ENCODE measurements around the gene TOM1L2.
A peak's percentile ranks its signal among the peaks of the same experiment; 100 is the strongest.

The TOM1L2 gene

GRCh38 chr17:17827826-17828621 lies 144.2 kb downstream of the TOM1L2 start:
- no peak for DNase-seq

GRCh38 chr17:17826942-17827785 lies 145.0 kb downstream of the TOM1L2 start:
- DNase-seq: no peak

GRCh38 chr17:17826342-17826713 lies 145.9 kb downstream of the TOM1L2 start:
- no peak for DNase-seq

GRCh38 chr17:17824783-17825614 lies 147.2 kb downstream of the TOM1L2 start:
- DNase-seq: no peak

GRCh38 chr17:17824119-17824782 lies 147.9 kb downstream of the TOM1L2 start:
- no peak for DNase-seq

- peak; percentile 85 for DNase-seq
These were observed 148.6 kb downstream of the TOM1L2 start for GRCh38 chr17:17823433-17824118.

GRCh38 chr17:17822616-17823015 lies 149.6 kb downstream of the TOM1L2 start:
- DNase-seq: no peak

- no peak for DNase-seq
These were observed 150.0 kb downstream of the TOM1L2 start for GRCh38 chr17:17822189-17822588.

- DNase-seq: no peak
These were observed 151.6 kb downstream of the TOM1L2 start for GRCh38 chr17:17820463-17821158.

- DNase-seq: no peak
These were observed 152.2 kb downstream of the TOM1L2 start for GRCh38 chr17:17820046-17820445.

GRCh38 chr17:17819561-17819995 lies 152.6 kb downstream of the TOM1L2 start:
- no peak for DNase-seq

GRCh38 chr17:17819111-17819510 lies 153.1 kb downstream of the TOM1L2 start:
- DNase-seq: no peak

- DNase-seq: no peak
These were observed 154.1 kb downstream of the TOM1L2 start for GRCh38 chr17:17818088-17818526.

GRCh38 chr17:17817552-17817947 lies 154.7 kb downstream of the TOM1L2 start:
- no peak for DNase-seq

GRCh38 chr17:17816831-17817551 lies 155.2 kb downstream of the TOM1L2 start:
- no peak for DNase-seq

GRCh38 chr17:17816240-17816814 lies 155.9 kb downstream of the TOM1L2 start:
- no peak for DNase-seq

- no peak for DNase-seq
These were observed 156.6 kb downstream of the TOM1L2 start for GRCh38 chr17:17815436-17816200.

- DNase-seq: no peak
These were observed 157.2 kb downstream of the TOM1L2 start for GRCh38 chr17:17815062-17815406.

Measured in NCI-H510A (cell line).